ENCODE measurements around the gene OSBPL10. TPM values are rescaled to one million over a fixed set of nuclear protein-coding genes. Genes with fewer than 3 reads are reported as not detected.

The OSBPL10 gene
- total and polyA plus RNA-seq, 2 of the 8 experiments (the other 6 are each of a cell fraction or from before 2014, with no cell fraction given), result 26.2 to 86.7 TPM

GRCh38 chr3:31817411-31817966 is 163.6 kb downstream of the OSBPL10 start:
- no peaks in the 10 kb centered on the region for H3K27me3 ChIP-seq (replicated peaks in 1 of 4; ENCODE audit: control insufficient read depth in 3 of 4, extremely low read depth in 1 of 4, insufficient read depth in 3 of 4, low read length in 3 of 4)
- no peak overlapping the region for H3K23ac ChIP-seq (ENCODE audit: insufficient read length)
- peaks cover 4% of the 10 kb centered on the region; the same call in 1 of the 2 replicates for H3K79me1 ChIP-seq (ENCODE audit: low read depth, low read length)
- no peak overlapping the region for H3K4me2 ChIP-seq (ENCODE audit: insufficient read depth in 1 of 2, low read depth in 2 of 2, low read length in 2 of 2)
- no peak overlapping the region for H3K56ac ChIP-seq (replicated peaks; ENCODE audit: insufficient read length, low read depth, low read length)
- H3K4ac ChIP-seq (replicated peaks; ENCODE audit: insufficient read length, low read depth, low read length), result no peak overlapping the region
- H2BK12ac ChIP-seq (ENCODE audit: low read depth, low read length), result no peak overlapping the region
- H2BK120ac ChIP-seq (replicated peaks; ENCODE audit: low read depth, low read length), result no peak overlapping the region
- H3K18ac ChIP-seq (ENCODE audit: extremely low read depth, low read length), result no peak overlapping the region
- H4K91ac ChIP-seq (replicated peaks; ENCODE audit: insufficient read length, low read length), result no peak overlapping the region
- H3K14ac ChIP-seq (ENCODE audit: insufficient read length), result no peak overlapping the region
- no peak overlapping the region for H2AK5ac ChIP-seq (ENCODE audit: low read depth, low read length)
- POLR2A ChIA-PET (ENCODE audit: partially characterized antibody), result no interaction called here
- no peak overlapping the region for H3K4me3 ChIP-seq (ENCODE audit: extremely low read depth in 1 of 4, insufficient read depth in 2 of 4, low read depth in 3 of 4, low read length in 4 of 4)
- H3K79me2 ChIP-seq (ENCODE audit: control insufficient read depth in 1 of 2, insufficient read depth in 2 of 2, low read length in 2 of 2), result peaks cover 0 to 25% of the 10 kb centered on the region in 2 experiments; a peak in 1 of 4 replicates
- no peak overlapping the region for H3K9ac ChIP-seq (replicated peaks in 1 of 4; ENCODE audit: extremely low read depth in 1 of 4, low read depth in 3 of 4, low read length in 3 of 4)
- no peak for FAIRE-seq
- H4K20me1 ChIP-seq (replicated peaks in 1 of 2; ENCODE audit: control insufficient read depth in 1 of 2, insufficient read depth in 2 of 2, low read length in 2 of 2), result peaks cover 2 to 4% of the 10 kb centered on the region in 2 experiments
- no peak overlapping the region for H4K5ac ChIP-seq (ENCODE audit: insufficient read length, low read depth, low read length)
- H2BK20ac ChIP-seq (ENCODE audit: low read length), result no peak overlapping the region
- CTCF ChIA-PET (ENCODE audit: partially characterized antibody), result interaction anchor here (1.7 kb wide), 1 partner anchor 202 kb away, joined by 9 read pairs; no protein-coding TSS in a partner anchor
- H2BK5ac ChIP-seq (ENCODE audit: low read depth, low read length), result no peak overlapping the region
- H3K36me3 ChIP-seq (ENCODE audit: control insufficient read depth in 2 of 4, insufficient read depth in 4 of 4, low read length in 3 of 4), result no peaks in the 10 kb centered on the region; a peak in 1 of 8 replicates
- no peak overlapping the region for H2BK15ac ChIP-seq (ENCODE audit: low read length)
- no peak for DNase-seq (ENCODE audit: low read depth in 1 of 2, low spot score in 2 of 2)
- no peak overlapping the region for H3K27ac ChIP-seq (ENCODE audit: low read depth, low read length)
- peaks cover 0 to 6% (median 2%) of the 10 kb centered on the region in 4 experiments; a peak in 3 of 7 replicates for H3K4me1 ChIP-seq (replicated peaks in 1 of 4; ENCODE audit: control insufficient read depth in 3 of 4, insufficient read depth in 4 of 4, low read length in 3 of 4)
- H4K8ac ChIP-seq (ENCODE audit: extremely low read depth, insufficient read depth, low read length), result peak overlapping the region; percentile 11; the same call in 1 of the 2 replicates
- WGBS, 2 experiments (ENCODE audit: extremely low coverage in 1 of 2, insufficient coverage in 1 of 2, insufficient read length in 1 of 2, insufficient replicate concordance in 2 of 2, low coverage in 1 of 2, low lambda C conversion rate in 2 of 2, missing lambda C conversion rate in 1 of 2), result 91% methylated on average over 10 of the region's 10 CpGs; no CpG with 5 or more reads in 1 of the 2 experiments
- no peak overlapping the region for H2AFZ ChIP-seq (ENCODE audit: low read length)
- H3K9me3 ChIP-seq (ENCODE audit: insufficient read depth in 2 of 2, low read depth in 1 of 2, low read length in 1 of 2), result no peaks in the 10 kb centered on the region
- H3K23me2 ChIP-seq (ENCODE audit: low read depth, low read length), result no peaks in the 10 kb centered on the region
- TF ChIP-seq MAFK (IDR thresholded peaks at IDR 0.05; ENCODE audit: low read depth, low read length) (no peak), RAD21 (IDR thresholded peaks at IDR 0.05 in 1 of 2, conservative IDR thresholded peaks at IDR 0.05 in 1 of 2; ENCODE audit: low read depth in 2 of 2, low read length in 2 of 2) (no peak), POU5F1 (IDR thresholded peaks at IDR 0.05; ENCODE audit: low read depth, low read length) (no peak), TEAD4 (IDR thresholded peaks at IDR 0.05; ENCODE audit: low read depth, low read length) (no peak), CTBP2 (IDR thresholded peaks at IDR 0.05; ENCODE audit: borderline replicate concordance, insufficient read depth, insufficient read length, low read length) (no peak), MAX (IDR thresholded peaks at IDR 0.05) (no peak), SUZ12 (IDR thresholded peaks at IDR 0.05; ENCODE audit: low read length) (no peak), ATF3 (IDR thresholded peaks at IDR 0.05; ENCODE audit: insufficient read depth, low read depth, low read length) (no peak), CBX5 (IDR thresholded peaks at IDR 0.05; ENCODE audit: low read depth, low read length) (no peak), E2F6 (IDR thresholded peaks at IDR 0.05) (no peak), SIX5 (IDR thresholded peaks at IDR 0.05; ENCODE audit: low read depth, low read length) (no peak)
